ENCODE results near the gene P2RY14.

The P2RY14 gene

DNA sequence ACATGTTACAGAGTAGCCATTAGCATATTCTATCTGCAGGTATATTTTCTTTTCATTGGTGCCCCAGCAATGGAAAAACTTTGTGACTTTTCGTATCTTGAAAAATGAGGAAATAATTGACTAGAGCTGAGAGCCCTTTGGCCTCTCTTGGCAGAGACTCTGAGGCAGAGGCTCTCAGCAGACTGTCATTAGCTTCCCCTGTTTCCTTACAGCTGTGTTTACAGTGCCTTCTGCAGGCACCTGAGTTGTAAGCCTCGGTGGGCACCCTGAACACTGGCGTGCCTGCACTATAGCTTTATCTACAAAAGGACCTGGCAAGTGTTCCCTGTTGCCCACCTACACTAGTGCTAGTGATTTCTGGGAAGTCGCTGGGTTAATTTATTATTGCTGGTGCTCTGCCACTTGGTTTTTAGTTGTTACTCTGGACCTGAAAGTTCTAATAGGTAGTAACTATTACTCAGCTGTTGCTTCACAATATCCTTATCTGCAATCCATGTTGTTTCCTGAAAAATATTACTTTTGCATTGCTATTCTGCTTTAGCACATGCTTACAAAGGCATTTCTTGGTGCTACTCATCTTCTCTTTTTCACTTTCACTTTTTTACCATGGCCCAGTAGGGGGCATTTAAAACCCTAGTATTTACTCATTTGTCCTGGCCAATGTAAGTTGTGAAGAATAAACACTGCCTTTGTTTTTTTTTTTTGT is 67.5 kb downstream of the P2RY14 start:
- peak; percentile 53 for DNase-seq

DNA sequence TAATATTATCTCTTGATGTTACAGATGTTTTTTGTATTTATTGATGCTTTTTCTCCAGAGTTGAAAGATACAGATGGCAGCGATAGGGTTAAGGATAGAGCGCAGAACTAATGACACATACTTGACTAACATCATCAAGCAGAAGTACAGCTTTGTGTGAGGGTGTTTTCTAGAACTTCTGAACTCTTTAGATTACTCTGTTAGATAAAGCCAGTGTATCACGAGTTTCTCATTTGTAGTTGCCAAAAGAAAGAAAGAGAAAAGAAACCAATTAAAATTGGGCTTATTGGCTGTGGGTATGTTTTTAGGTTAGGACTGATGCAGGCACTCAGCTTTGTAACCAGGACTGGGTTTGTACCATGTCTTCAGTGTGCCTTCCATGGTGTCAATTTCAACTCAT is 68.7 kb downstream of the P2RY14 start:
- no peak for DNase-seq

DNA sequence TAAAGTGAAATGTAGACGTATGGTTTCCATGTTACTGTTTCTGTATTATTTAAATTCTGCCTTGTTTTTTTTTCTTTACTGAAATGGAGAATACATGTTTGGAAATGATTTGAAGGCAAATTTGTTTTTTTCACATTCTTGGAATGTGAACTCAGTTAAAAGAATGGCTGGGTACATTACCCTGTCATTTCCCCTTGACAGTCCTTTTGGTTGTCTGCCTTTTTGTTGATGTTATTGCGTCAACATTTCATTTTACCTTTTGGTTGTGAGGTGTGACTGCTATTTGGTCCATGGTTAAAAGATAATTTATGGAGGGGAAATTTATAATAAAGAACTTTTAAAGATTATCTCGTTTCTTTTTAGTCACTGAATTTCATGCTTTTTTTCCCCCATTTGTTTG is 72.1 kb downstream of the P2RY14 start:
- no peak for DNase-seq

DNA sequence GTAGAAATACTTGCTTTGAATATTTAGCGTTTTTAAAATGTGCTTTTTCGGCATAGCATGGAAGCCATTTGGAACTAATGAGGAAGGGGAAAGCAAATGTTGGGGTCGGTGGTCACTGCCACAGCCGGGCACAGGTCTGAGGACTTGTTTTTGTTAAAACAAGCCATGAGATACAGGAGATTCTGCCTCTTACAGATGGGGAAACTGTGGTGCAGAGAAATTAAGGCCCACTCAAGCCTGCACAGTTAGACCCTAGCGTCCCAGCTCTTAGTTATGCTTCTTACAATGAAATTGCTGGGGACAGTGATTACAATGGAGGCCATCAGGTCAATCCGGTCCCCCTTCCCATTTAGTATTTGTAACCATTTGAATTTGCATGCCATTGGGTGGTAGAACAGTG is 72.9 kb downstream of the P2RY14 start:
- DNase-seq: no peak

DNA sequence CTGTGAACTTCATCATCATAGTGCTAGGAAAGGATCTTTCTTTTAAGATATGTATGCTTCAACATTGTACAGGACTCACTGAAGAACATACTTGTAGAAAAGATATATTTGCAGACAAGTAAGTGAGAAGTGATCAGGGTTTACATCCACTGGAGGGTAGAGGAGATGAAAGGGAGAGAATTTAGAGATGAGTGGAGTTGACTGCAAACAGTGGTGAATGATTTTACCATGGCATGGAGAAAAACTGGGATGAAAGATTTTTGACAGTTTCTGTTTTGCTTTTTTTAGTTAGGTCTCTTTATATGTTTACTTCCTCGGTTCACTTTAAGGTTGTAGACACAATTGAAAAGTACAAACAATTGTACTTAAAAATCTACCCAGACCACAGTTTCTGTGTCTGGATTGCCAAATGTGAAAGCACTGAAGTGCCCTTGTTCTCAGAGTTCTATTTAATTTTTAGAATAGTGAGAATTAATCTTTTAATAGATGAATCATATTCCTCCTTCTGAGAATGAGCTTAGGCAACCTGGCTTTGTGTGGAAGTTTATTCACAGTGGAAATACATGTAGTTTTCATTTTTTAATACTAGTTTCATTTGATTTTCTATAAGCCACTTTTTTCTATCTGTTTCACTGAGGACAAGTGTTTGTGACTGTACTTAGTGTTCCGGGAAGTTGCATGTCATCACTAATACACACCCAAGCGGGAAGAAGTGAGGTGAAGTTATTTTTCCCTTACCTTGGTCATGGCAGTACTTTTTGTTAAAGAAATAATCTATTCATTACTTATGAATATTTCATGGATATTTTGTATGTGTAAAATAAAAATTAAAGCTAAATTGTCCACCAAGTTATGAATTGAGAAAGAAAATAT is 73.6 kb downstream of the P2RY14 start:
- DNase-seq: no peak

DNA sequence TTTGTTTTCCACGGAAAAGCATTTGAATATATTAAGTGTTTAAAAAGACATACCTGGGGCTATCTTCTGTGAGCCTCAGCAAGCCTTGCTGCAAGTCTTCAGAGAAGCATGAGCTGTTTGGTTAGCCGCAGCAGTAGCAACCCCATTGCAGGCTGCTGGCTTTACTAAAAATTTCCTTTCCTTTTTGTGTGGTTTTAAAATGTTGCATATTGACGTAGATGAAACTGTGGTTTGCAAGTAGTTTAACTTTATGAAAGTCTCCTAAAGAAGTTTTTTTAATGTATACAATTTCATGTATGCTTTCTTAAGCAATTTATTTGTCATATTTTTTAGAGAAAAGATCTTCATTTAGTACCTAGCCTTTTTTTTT is 75.3 kb downstream of the P2RY14 start, which contains the start of gene GPR171:
Gene GPR171 (minus strand): TSS at position 166 of the 370 bp plus-strand sequence. CDS start 3,830 bp downstream, outside the sequence.
- no peak for DNase-seq

DNA sequence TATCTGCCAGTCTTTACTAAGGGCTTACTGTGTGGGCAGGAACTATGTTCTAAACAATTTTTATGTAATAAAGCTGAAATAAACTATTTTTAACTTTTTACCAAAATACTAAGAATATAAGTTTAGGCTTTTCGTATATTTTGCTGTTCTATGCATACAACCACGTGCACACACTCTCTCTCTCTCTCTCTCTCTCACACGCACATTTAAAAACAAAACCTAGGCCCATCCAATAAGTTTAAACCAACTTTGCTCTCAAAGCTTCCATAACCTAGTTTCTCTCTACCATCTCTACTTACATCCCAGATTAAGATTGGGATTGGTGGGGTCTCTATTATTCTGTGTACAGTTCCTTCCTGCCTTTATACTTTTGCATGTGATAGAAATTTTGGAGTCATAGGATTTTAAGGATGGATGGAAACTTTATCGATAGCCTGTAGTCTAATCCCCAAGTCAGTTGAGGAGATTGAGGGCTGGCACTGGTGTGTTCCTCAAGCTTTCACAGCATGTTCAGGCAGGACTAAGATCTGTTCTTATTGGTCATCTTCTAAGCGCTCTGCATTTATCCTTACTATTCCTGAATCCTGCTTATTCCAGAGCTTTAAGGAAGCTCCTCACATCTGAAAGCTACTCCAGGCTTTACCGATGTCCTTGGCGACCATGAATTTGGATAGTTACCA is 77.2 kb downstream of the P2RY14 start:
- DNase-seq: no peak

DNA sequence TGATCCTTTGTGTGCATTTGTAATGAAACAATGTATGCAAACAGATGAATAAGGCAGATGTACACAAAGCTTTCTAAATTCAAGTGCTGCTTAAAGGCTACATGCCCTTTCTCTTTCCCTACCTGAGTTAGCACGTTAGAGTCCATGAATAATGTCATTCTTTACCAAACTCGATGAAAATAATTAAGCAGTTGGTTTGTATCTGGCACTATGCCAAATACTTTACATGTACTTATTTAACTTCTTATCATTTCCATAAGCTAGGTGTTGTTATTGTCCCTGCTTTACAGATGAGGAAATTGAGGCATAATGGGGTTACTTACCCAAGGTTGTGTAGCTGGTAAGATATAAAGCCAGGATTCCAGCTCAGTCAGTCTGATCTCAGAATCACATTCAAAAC is 77.8 kb downstream of the P2RY14 start:
- DNase-seq: no peak

DNA sequence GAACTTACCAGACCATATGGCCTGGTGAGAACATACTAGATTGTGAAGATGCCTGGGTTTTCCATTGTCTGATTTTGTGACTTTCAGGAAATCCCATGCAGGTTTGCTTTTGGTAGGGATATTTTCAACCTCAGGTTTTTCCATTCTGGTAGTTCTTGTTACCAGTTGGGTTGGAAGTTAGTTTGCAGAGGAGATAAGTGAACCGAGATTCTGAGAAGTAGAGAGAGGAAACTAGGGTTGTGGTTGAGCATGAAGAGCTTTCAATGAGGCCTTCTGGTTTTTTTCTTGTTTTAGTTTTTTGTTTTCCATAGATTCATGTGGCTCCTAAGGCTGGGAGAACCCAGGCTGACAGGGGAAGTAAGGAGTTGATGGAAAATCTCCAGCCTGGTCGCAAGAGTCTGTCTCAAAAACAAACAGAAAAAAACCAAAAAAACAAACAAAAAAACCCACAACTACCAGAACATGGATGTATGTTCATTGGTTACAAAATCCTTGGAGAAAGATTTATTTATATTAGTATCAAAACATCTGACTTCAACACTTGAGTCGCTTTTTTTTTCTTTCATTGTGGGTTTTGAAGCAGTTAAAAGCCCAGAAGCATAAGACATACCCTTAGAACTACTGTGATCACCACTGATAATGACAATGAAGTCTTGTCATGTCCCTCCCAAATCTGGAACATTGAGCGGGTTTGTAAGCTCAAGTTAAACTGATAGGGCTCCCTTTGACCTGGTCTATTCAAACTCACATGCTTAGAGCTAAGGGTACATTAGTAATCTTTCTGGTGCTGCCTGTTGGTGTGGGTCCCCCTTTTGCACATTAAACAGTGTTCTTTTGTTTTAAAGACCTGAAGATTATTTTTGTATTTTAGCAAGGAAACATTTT is 78.5 kb downstream of the P2RY14 start:
- DNase-seq: no peak

DNA sequence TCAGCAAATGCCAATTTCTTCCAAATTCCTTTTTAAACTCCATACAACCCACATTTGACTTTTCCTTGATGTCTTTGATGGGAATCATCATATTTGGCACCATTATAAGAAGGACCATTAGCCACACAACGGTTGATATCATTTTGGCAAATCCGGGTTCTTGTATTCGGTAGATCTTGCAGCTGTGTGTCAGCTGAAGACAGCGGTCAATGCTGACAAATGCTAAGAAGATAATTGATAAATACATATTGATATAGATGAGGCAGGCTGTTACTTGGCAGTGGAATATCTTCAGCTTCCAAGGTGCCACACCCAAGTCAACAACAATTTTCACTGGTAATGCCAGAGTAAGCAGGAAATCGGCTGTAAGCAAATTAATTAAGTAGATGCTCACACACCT is 79.5 kb downstream of the P2RY14 start:
- peak; percentile 77 for DNase-seq

DNA sequence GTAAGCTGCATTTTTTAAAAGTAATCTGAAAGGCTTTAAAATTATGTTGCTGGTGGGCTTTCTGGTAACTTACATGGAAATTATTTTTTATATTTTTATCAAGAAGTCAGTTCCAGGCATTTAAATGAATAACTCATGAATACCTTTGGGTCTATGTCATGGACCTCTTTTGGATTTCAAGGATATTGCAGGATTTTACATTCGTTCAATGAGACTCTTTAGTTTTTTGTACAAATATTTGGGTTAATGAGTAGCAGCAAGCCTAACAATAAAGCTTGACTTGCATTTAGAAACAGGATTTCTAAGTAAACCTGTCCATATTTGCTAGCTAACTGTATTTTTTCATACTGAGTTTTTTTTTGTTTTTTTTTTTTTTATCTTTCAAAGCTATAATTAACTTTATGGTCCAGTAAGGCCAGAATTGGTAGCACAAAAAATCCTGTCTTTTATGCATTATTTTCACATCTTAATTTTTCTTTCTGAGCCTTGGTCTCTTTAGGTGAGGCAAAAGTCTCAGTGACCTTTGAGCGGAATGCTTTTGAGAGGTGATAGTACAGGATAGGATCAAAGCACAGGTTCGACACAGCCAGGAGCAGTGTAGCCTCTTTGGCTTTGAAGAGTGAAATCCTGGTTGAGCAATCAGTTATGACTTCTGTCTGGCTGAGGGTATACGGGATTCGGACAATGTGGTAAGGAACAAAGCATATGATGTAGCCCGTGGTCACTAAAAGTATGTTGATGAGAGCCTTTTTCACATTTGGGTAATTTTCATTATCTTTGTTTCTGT is 80.2 kb downstream of the P2RY14 start:
- no peak for DNase-seq

DNA sequence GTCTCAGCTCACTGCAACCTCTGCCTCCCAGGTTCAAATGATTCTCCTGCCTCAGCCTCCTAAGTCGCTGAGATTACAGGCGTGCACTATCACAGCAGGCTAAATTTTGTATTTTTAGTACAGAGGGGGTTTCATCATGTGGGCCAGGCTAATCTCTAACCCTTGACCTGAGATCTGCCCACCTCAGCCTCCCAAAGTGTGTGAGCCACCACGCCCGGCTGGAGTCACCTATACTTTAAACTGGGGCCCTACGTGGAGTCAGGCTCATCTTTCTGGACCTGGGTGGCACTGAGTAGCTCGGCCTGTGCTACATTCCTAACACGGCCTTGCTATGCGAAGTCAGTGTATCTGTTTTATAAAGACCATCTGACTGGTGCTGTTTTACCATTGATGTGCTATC is 81.1 kb downstream of the P2RY14 start:
- DNase-seq: no peak

DNA sequence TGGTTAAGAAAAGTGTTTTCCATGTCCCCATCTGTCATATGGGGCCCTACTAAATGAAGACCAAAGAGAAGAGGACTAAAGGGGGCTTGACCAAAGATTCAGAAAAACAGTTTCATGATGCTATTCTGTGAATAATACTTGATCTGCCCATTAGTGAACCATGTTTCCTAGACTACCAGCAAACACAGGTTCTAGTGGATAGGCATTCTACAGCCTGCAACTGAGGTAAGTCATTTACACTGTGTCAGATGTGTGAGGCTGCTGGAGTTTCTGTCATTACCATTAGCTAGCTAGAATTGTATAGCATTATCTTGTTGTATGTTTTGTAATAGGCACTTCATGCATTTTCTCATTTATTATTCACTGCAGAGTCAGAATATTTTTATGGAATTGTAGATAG is 81.9 kb downstream of the P2RY14 start:
- no peak for DNase-seq

DNA sequence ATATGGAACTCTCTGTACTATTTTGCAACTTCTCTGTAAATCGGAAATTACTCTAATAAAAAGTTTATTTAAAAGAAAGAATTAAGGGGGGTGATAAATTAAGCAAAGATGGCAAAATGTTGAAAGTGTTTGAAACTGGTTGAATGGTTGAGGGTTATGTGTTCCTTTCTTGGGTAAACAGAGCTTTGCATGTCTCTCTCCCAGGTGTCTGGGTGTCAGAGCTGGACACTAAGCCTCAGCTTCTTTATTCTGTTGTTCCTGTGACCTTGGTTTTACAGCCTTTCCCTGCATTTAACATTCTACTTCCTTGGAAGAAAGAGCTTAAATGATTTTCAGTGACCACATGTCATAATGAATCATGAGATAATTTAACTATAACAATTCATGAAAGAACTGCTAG is 82.5 kb downstream of the P2RY14 start:
- no peak for DNase-seq

DNA sequence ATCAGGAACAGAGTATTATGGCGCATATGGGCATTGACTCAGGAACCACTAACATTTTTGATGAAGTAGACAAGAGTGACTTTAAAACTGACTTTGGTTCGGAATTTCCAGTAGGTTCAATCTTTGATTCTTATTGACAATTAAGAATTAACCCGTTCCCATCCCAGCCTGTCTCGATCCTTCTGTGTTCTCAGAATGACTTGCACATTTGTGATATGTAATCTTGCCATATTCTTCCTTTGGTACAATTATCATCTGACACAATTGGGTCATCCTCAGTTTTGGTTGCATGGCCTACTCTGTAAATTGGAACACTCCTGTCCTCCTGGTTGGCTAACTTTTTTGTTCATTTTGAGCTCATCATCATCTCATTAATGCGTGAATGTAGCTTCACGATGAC is 85.8 kb downstream of the P2RY14 start:
- DNase-seq: no peak

DNA sequence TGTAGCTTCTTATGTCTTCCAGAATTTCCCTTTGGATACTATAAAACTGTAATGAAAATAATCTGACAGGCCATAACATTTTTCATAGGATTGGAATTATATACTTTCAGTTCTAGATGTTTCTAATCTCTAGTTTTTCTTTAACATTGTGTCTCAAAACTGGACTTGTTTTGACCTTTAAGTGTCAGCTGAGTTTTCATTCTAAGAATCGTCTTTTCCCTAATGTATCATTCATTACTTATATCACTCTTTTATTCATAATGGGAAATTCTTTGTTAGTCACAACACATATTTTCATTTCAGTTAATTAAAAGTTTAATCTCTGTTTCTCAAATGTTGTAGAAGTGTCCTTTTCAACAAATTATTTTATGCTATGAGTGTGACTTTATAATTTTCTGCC is 87.2 kb downstream of the P2RY14 start:
- DNase-seq: no peak

DNA sequence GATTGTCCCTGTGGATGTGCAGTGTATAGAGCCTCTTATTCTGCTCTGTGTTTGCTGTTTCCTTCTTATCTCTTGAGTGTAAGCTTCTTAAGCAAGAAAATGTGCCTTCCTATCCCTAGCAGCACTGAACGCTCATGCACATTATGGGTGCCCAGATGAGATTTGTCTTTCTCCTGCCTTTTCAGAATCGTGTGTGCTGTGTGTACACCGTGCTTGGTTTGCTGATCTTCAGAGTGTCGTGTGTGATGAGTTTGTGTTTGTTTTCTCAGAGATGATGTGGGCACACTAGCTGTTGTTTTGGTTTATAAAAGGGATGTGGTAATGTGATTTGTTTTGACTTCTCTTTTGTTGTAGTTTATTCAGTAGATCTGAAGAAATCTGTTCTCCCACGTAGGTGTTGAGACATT is 95.1 kb downstream of the P2RY14 start:
- DNase-seq: no peak

DNA sequence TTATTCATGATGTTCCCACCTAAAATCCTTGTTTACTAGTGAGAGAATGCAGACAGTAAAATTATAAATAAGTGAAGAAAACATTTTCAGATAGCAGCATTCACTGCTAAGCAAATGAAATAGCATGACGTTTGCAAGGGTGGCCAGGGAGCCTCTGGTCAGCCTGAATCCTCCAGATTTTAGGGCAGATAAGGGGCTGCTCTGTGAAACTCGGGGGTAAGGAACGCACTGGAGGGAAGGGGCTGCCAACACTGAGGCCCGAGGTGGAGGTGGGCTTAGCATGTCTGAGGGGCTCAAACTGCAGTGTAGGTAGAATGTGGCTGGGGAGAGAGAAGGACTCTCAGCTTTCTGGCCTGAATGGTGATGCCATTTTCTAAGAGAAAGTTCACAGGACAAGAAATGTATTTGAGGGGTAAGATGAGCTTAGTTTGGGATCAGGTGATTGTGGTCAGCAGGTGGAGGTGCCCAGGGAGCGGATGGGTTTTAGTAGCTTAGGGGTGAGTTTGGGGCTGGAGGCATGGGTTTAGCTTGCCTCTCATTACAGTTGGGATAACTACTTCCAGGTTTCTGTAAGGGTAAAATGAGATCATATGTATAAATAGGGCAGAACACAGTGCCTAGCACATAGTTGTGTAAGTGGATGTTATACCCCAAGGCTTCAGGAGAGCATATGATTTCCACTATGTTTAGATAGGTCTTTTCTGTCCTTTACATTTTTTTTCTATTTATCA is 95.8 kb downstream of the P2RY14 start:
- DNase-seq: no peak

DNA sequence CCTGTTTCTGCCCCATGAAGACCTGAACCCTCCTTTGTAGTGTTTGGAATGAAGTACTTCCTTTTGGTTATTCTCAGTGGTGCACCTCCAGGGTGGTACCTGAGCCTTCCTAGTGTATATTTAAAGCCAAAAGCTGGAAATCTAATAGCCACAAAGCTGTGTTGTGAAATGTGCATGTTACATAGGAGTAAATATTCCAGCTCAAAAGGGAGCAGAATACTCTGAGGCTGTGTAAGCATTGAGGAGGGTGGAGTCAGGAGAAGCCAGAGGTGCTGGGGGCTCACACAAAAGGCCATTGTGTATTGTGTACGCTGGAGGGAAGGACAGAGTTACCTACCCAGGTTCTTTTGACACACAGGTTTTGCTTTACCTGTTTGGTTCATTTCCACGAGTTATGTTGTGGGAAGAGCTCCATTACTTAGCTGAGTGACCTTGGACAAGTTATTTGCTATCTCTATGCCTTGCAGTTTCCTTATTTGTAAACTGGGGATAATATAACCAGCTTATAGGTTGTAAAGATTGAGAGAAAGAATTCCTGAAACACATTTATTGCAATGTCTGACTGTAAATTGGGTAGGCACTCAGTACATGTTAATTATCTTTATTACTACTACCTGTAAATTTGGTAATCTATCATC is 100.0 kb downstream of the P2RY14 start:
- no peak for DNase-seq

DNA sequence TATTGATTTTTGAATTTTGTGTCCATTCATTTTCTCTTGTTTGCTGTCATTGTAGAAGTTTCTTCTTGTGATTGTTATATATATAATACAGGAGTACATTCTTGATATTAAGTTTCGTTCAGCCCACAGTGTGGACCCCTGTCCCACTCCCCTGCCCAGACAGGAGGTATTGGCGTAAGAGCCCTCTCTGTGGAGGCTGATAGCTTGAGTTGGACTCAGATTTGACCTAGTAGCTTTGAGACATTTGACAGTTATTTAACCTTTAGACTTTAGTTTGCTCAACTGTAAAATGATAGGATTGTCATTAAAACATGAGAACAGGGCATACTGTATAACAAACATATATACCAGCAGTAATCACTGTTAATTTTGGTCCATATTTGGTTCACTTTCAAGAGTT is 102.4 kb downstream of the P2RY14 start:
- no peak for DNase-seq

DNA sequence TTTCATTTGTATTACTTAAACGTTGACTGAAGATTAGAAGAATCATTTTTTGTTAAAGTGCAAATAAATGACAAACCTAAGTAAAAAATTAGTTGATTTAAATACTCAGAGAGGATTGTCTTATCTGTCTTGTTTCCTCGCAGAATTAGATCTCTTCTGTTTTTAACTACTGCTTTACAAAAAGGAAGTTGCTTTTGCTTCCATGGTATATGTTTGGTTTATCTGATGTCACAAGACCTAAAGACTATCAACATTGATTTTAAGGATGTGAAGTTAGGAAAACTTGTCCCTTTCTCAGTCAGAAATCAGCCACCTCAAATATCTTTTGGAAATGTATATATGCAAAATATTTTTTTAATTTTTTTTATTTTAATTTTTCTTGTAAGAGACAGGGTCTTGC is 104.0 kb downstream of the P2RY14 start:
- no peak for DNase-seq

Measured in COR-L47 (cell line).